Ureter (tissue), 1 donor: Measurements from ENCODE around the gene SNAPC3. TPM values are rescaled to one million over a fixed set of nuclear protein-coding genes. Genes with fewer than 3 reads are reported as not detected.
"Not testable (repeated sequence)": the region's sequence is repeated elsewhere in the genome, so short reads cannot be mapped to it uniquely, and the experiment has no call there.

ENCODE experiments used
- DNase-seq: peaks from one replicate; pipeline ENCODE4 v3.0.0-alpha.2; 2020; ENCODE audit warnings: low spot score
- total RNA-seq: library from RNA; stranded (reverse); gene quantifications from one replicate; pipeline ENCODE4 v1.2.4, GENCODE V29; 2023
- donor health status: DM: yes; HTN: yes; CAD: no.

SNAPC3 gene
- total RNA-seq, 1 donor from 2014 or later: 40.5 TPM

DNA sequence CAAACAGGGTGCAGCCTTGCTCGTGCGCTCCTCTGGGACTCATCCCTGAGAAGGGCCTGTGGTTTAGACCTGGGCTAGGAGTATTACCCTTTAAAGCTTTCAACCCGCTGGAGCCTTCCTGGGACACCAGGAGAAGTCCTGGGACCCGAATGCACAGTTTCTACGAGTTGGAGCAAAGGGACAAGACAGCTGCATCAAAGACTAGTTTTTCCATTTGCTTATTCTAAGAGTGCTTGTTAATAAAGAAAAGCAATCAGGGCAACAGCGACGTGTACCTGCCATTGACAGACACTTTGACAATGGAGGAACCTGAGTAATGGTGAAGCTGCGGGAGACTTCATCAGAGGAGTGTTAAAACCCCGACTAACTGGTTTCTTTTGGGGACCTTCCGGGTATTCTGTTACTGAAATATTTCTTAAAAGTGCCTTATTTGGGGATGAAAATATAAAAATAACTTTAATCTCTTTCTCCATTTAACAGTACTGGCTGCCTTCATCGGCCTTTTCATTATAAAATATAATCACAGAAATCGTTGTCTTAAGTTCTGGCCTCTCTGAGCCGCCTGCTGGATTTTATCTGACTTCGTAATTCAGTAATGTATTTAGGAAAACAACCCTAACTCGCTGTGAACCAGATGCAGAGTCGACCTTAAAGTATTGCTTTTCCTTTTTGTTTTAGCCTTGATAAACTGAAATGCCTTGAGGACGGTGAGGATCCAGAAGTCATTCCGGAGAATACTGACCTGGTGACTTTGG is 732 bp downstream of the SNAPC3 start:
- no peak for DNase-seq

DNA sequence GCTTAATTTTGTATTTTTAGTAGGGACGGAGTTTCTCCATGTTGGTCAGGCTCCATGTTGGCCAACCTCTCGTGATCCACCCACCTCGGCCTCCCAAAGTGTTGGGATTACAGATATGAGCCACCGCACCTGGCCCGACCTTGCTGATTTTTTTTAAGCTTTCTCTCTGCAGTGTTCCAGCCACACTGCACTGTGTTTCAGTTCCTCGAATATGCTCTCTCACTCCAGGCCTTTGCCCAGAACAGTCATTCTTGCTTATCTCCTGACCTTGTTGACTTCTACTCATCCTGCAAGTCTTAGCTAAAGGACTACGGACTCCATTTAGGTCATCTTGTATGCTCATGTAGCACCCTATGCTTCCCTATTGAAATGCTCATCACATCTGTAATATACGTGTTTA is 3.3 kb downstream of the SNAPC3 start:
- no peak for DNase-seq

DNA sequence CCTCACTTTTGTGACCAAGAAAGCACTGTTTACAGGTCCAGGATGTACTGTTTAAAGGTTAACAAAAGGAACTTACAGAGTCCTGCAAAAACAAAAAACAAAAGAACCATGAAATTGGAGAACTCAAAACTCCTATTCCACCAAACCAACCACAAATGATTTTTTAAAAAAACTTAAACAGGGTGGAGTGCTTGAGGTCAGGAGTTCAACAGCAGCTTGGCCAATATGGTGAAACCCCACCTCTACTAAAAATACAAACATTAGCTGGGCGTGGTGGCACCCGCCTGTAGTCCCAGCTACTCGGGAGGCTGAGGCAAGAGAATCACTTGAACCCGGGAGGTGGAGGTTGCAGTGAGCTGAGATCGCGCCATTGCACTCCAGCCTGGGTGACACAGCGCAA is 5.0 kb downstream of the SNAPC3 start:
- not testable (repeated sequence) for DNase-seq

DNA sequence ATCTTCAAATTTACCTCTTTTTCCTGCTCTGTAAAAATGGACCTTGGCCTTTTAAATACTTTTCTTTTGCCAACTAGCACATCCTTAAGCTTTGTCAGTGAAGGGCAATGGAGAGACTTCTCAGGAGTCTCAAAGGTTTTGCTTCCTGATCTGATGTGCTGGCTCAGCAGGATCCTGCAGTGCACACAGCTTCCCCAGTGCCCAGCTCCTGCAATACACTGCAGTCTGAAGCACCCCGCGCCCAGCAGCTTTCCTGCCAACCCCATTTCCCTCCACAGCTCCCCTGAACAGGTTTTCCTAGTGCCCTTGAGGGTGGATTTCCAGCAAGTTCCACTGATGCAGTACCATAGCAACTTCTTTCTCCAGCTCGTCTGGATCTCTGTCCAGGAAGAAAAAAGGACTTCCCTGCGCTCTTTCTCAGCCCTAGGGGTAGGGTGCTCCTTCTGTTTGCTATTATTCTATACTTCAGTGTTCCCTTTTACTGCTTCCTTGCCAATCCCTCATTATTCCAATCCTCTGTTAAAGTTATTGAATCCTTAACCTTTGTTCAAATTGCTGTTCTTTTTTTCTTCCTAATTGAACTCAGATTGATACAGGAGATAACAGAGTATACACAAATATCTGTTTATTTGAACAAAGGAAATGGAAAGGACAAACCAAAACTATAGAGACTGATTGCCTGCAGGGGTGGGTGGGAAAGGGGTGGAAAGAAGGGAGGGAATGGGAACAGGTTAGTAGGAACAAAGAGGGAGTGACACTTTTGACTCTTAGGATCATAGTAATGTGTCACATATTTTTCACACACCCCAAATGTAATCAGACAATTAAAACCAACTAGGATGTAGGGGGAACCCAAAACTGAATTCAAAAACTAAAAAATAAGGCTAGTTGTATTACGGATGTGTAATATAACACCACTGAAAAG is 8.5 kb downstream of the SNAPC3 start:
- DNase-seq: no peak

DNA sequence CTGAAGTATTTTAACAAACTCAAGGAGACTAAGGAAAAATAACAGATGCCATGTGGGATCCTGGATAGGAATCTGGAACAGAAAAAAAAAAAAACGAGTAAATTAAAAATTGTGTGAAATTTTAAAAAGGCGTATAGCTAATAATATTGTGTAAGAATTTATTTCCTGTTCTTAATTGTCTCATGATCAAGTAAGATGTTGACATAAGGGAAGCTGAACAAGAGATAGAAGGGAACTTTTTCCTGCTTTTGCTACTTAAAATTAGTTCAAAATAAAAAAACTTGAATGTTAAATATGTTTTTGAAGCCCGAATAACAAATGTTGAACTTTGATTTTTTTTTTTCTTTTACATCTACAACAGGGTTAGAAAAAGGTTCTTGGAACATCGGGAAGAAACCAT is 10.5 kb downstream of the SNAPC3 start:
- no peak for DNase-seq

DNA sequence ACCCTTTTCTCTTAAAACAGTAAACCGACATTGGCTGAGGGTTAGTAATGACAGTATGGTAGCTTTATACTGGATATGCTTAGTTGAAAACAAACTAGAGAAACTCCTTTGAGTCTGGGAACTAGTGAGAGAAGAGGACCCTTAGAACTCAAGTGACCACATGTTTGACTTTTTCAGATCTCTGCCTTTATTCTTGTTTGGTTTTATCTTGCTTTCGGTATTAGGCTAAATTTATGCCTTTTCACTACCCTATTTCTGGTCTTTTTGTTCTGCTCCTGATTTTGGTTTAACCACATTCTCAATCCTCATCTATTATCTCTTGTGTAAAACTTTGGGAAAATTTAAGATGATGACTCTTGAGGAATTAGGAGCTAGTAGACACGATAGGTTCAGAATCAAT is 11.0 kb downstream of the SNAPC3 start:
- DNase-seq: no peak

DNA sequence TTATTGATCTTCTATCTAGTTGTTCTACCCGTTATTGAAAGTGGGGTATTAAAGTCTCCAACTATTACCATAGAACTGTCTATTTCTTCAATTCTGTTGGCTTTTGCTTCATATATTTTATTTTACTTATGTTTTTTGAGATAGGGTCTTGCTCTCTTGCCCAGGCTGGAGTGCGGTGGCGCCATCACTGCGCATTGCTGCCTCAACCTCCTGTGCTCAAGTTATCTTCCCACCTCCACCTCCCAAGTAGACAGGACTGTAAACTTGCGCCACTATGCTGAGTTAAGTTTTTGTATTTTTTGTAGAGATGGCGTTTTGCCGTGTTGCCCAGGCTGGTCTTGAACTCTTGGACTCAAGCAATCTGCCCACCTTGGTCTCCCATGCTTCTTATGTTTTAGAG is 16.2 kb downstream of the SNAPC3 start:
- no peak for DNase-seq

DNA sequence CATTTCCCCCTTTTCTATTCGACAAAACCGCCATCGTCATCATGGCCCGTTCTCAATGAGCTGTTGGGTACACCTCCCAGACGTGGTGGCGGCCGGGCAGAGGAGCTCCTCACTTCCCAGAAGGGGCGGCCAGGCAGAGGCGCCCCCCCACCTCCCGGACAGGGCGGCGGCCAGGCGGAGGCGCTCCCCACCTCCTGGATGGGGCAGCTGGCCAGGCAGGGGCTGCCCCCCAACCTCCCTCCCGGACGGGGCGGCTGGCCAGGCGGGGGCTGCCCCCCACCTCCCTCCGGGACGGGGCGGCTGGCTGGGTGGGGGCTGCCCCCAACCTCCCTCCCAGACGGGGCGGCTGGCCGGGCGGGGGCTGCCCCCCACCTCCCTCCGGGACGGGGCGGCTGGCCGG is 19.2 kb downstream of the SNAPC3 start:
- DNase-seq: not testable (repeated sequence)

DNA sequence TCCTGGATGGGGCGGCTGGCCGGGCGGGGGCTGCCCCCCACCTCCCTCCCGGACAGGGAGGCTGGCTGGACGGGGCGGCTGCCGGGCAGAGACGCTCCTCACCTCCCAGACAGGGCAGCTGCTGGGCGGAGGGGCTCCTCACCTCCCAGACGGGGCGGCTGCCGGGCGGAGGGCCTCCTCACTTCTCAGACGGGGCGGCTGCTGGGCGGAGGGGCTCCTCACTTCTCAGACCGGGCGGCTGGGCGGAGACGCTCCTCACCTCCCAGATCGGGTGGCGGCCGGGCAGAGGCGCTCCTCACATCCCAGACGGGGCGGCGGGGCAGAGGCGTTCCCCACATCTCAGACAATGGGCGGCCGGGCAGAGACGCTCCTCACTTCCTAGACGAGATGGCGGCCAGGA is 19.6 kb downstream of the SNAPC3 start:
- not testable (repeated sequence) for DNase-seq

DNA sequence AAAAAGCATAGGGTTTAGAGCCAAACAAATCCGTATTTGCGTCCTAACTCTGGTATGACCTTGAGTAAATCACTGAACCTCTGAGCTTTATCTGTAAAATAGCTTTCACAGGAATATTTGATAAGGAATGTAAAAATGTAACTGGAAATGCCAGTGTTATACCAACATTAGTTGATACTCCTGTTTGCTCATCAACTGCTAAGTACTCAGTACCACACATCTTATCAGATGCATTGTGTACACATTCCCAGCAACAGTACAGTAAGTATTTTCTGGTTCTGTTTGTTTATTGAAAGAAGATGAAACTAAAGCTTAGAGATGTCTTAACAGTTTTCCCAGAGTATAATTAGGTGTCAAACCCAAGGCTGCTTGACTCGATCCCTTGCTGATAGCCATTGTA is 21.5 kb downstream of the SNAPC3 start:
- no peak for DNase-seq

DNA sequence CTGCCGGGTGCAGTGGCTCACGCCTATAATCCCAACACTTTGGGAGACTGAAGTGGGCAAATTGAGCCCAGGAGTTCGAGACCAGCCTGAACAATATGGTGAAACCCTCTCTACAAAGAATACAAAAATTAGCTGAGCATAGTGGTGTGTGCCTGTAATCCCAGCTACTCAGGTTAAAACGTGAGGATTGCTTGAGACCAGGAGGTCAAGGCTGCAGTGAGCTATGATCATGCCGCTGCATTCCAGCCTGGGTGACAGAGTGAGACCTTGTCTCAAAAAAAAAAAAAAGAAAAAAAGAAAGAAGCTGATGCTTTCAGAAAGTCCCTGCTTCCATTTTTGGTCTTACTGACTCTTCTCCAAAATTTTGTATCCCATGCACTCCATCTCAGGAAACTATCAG is 31.3 kb downstream of the SNAPC3 start:
- DNase-seq: no peak

DNA sequence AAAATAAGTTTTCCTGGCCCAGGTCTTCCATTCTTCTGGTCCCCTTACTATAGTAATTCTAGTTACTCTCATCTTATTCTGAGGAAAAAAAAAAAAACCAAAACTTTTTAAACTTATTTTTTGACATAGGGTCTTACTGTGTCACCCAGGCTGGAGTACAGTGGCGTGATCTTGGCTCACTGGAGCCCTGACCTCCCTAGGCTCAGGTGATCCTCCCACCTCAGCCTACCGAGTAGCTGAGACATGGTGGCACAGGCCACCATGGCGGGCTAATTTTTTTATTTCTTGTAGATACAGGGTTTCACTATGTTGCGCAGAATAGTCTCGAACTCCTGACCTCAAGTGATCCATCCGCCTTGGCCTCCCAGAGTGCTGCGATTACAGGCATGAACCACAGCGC is 38.4 kb downstream of the SNAPC3 start:
- no peak for DNase-seq

DNA sequence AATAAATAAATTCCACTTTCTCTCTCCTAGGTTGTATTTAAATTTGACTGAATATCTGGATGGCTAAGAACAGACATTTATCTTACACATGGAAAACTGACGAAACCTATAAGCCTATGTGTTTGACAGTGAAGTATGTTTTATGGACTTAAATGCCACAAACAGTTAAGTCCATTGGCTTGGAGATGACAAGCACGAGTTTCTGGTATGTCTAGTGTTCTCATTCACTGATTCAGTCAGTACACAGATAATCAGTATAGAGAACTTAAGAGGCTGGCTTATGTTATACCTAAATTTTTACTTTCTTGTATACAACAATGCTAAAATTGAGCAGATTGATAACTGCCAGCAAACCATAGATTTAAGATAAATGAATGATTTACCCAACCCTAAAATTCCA is 38.9 kb downstream of the SNAPC3 start:
- DNase-seq: no peak

DNA sequence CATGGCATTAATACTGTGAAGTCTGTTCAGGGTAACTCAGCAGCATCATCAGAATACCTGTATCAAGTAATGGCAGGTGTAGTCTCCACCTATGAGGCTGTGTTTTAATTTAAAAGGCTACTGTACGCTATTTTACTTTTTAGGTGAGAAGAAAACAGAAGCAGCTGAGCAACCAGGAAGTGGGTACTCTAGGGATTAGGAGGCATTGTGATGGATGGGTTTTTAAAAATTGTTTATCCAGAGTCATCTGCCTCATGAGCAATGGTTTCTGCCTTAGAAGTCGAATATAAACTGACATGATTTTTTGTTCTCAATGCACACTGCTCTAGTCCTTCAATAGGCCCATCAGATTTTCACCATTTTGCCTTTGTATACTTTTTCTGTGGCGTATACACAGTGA is 45.5 kb downstream of the SNAPC3 start:
- DNase-seq: no peak

DNA sequence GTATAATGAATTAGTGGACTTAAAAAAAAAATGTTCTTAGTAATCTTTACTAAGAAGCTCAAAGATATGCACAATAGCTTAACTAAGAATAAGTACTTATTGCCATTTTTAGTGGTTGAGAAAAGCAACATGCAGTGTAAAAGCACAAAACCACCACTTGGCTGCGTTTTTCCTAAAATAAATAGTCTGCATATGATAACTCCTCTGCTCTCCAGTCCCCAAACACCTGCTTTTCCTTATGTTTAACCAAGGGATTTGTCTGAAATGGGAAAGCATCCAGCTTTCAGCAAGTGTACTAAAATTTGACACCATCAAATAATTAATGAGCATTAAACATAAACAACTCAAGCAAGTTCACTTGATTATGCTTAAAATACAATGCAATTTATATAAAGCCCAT is 46.7 kb downstream of the SNAPC3 start:
- no peak for DNase-seq

DNA sequence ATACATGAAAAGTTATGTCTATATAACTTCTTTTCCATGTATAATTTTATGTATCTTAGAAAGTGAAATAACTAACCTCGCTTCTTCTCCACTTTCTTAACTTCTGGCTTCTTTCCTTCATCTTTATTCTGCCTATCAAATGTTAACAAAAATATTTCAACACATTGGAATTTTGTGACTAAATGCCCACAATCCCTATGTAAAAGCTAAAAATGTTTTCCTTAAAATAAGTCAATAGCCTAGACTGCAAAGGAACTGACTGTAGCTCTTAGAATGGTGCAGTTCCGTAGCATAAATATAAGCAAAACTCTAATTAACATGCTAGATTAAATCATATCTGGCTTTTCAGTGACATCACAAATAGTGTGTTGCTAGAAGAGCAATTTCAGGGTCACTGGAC is 47.2 kb downstream of the SNAPC3 start:
- DNase-seq: no peak

DNA sequence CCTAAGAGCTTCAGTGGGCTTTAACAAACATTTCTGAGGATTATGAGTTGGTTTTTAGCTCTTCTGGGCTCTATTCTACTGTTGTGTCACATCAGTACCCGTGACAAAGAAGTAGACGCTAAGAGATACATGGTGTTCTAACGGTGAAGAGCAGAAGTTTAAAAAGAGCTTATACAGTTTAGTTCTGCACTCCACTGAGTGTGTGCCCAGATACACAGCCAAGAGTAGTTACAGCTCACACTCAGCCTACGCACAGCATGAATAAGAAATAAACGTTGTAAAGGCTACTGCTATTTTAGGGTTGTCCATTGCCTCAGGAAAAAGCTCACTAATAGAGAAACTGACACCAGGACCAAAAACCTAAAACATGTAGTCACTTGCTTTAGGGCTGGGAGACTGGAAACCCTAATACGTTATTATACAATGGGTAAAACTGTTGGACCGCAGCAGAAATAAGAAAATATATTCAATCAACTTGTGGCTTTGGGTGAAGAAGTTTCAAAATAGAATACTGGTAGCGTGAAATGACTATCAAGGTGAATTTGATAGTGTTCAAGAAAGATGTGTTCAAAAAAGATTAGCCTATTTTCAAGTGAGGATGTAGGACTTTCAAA is 53.4 kb downstream of the SNAPC3 start:
- DNase-seq: no peak

DNA sequence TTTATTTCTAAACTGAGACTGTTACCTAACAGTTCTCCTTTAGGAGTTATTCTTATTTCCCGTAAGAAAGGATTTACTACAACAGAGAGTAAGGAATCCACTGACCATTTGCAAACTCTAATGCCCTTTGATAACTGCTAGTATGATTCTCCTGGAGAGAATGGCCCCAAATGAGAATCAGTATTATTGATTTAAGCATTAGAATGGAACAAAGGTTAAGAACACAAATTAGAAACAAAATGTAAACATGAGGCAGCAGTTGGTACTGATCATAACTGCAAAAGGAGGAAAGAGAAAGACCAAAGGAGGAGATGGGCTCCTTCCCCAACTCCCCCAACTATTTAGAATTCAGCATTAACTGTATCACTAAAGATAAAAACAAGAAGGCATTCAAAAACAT is 57.4 kb downstream of the SNAPC3 start:
- DNase-seq: no peak

DNA sequence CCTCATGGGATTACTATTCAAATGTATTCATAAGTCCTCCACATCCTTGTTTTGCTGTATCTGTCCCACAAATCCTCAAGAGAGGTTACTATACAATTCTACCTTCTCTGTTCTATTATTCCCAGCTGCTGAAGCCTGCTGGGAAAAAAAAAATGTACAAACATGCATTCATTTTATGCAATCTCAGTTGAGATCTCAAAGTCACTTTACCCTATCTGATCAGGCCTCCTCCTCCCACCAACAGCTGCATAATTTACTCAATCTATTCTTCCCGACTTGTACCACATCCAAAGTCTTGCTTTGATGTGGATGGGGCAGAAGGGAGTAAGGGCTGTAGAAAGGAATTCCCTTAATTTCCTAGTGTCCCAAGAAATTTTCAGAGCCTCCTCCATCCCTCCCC is 59.5 kb downstream of the SNAPC3 start:
- DNase-seq: no peak

DNA sequence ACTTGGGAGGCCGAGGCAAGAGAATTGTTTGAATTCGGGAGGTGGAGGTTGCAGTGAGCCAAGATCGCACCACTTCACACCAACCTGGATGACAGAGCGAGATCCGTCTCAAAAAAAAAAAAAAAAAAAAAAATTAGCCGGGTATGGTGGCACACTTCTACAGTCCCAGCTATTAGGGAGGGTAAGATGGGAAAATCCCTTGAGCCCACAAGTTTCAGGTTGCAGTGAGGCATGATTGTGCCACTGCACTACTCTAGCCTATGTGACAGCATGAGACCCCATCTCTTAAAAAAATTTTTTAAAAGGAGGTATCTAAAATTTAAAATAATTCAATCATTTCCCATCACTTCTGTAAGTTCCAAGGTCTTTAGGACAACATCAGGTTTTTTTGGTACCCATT is 62.1 kb downstream of the SNAPC3 start:
- DNase-seq: no peak

DNA sequence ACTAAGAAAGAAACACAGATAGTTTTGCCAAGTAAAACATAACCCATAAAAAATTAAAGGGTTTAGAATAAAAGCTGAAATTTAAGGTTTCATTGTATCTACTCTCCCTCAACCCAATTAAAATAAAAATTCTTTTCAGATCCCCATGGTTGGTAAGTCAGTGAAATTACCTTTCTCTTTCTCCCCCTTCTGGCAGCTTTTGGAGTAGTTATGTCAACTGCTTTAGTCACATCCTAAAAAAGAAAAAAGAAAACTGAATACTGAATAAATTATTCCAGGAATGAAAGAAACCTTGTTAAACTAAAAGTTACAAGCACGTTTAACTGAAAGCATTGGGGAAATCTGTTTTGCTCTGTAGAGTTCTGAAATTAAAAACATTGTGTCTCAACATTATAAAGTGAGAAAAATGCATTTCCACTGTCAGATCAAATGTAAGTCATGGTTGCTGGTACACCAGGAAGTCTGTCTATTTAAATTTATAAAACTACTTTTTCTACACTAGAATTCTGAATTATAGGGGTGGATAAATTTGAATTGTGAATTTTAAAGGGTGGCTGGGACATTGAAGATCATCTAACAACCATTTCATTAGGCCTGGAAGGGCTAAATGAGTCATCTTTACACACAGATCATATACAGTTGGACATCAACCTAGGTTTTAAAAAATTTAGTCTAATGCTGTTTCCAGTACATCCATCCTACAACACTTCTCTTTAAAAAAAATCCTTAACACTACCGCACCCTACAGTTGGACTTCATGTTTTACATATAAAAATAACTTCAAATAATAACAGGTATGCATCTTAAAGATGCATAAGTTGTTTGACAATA is 63.4 kb downstream of the SNAPC3 start:
- DNase-seq: no peak

DNA sequence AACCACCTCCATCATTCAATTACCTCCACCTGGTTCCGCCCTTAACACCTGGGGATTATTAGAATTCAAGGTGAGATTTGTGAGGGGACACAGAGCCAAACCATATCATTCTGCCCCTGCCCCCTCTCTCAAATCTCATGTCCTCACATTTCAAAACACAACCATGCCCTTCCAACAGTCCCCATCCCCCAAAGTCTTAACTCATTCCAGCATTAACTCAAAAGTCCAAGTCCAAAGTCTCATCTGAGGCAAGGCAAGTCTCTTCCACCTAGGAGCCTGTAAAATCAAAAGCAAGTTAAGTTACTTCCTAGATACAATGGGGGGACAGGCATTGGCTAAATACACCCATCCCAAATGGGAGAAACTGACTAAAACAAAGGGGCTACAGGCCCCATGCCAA is 69.3 kb downstream of the SNAPC3 start:
- DNase-seq: no peak
